GM23338 (cell line): ENCODE measurements around the gene KIF1C.

Source experiments
- CTCF ChIP-seq, 2 experiments: fragments of 200-600 bp in 1 of 2; sonication (generic) in 1 of 2; conservative IDR thresholded peaks; 2 replicates each; pipeline versions ENCODE4 v1.5.1 to v1.6.1; 2016 to 2017; ENCODE audit warnings: antibody characterized with exemption in 2 of 2, low read depth in 2 of 2, mild to moderate bottlenecking in 2 of 2, moderate library complexity in 1 of 2
- EZH2 ChIP-seq: fragments of 200-600 bp; sonication (generic); IDR thresholded peaks from one replicate; pipeline ENCODE4 v1.8.0; 2017; ENCODE audit warnings: antibody characterized with exemption, mild to moderate bottlenecking, low read depth; ENCODE audit not compliant: unreplicated experiment
- EZH2phosphoT487 ChIP-seq: fragments of 200-600 bp; sonication (generic); IDR thresholded peaks from one replicate; pipeline ENCODE4 v1.8.1; 2018; ENCODE audit warnings: antibody characterized with exemption; ENCODE audit not compliant: unreplicated experiment

- peak; percentile 24 to 61; a peak in 3 of 4 replicates for TF ChIP-seq CTCF (conservative IDR thresholded peaks at IDR 0.05; ENCODE audit: low read depth in 2 of 2)
- TF ChIP-seq EZH2 = no peak
- TF ChIP-seq EZH2phosphoT487 = no peak
Observed at GRCh38 chr17:5043524-5043923, 45.8 kb downstream of the KIF1C start.
